Kidney epithelial cell (primary cell): Measurements from ENCODE around the gene ARHGAP12. TPM values are rescaled to one million over a fixed set of nuclear protein-coding genes. Genes with fewer than 3 reads are reported as not detected.

Experiments
- DNase-seq: peaks from one replicate; pipeline ENCODE4 v3.0.0-alpha.2; 2010; ENCODE audit warnings: low read depth
- H3K27me3 ChIP-seq: 2 replicates; pipeline ENCODE4 v1.6.0; 2011; ENCODE audit warnings: low read length; ENCODE audit not compliant: control insufficient read depth, insufficient read depth
- H3K36me3 ChIP-seq: 2 replicates; pipeline ENCODE4 v1.5.1; 2011; ENCODE audit warnings: low read length; ENCODE audit not compliant: control insufficient read depth, insufficient read depth
- H3K4me3 ChIP-seq: 2 replicates; pipeline ENCODE4 v1.5.1; 2011; ENCODE audit warnings: low read depth, mild to moderate bottlenecking, control low read depth, low read length
- CTCF ChIP-seq: IDR thresholded peaks from 2 replicates; pipeline ENCODE4 v1.5.1; 2011; ENCODE audit warnings: mild to moderate bottlenecking, moderate library complexity, low read length, control low read depth, inconsistent platforms; ENCODE audit not compliant: insufficient read depth, poor library complexity, severe bottlenecking
- total RNA-seq: library from RNA; depleted of rRNA; stranded (reverse); fragments of >200 nt; gene quantifications from 2 replicates; pipeline ENCODE4 v1.2.3, GENCODE V29; 2015

The ARHGAP12 gene
- total RNA-seq, 1 donor from 2014 or later, result 38.7 TPM

GRCh38 chr10:31944071-31944433 is 15.4 kb upstream of the ARHGAP12 start:
- Histone ChIP-seq H3K27me3 (no peaks in the 10 kb centered on the region), H3K4me3 (no peak overlapping the region), H3K36me3 (no peaks in the 10 kb centered on the region)
- no peak for TF ChIP-seq CTCF
- no peak for DNase-seq

- no peak for DNase-seq
- no peak overlapping the region for H3K4me3 ChIP-seq
- H3K27me3 ChIP-seq, result no peaks in the 10 kb centered on the region
- no peak for TF ChIP-seq CTCF
- no peaks in the 10 kb centered on the region for H3K36me3 ChIP-seq
These were observed 14.3 kb upstream of the ARHGAP12 start for GRCh38 chr10:31942892-31943291.

- no peaks in the 10 kb centered on the region for H3K27me3 ChIP-seq
- DNase-seq, result no peak
- no peaks in the 10 kb centered on the region for H3K36me3 ChIP-seq
- no peak for TF ChIP-seq CTCF
- H3K4me3 ChIP-seq, result no peak overlapping the region
These were observed 13.8 kb upstream of the ARHGAP12 start for GRCh38 chr10:31942435-31942834.

GRCh38 chr10:31940839-31941653 is 12.4 kb upstream of the ARHGAP12 start:
- Histone ChIP-seq H3K4me3 (no peak overlapping the region), H3K36me3 (no peaks in the 10 kb centered on the region), H3K27me3 (no peaks in the 10 kb centered on the region)
- DNase-seq, result peak; percentile 92
- TF ChIP-seq CTCF, result no peak

- TF ChIP-seq CTCF, result no peak
- Histone ChIP-seq H3K36me3 (no peaks in the 10 kb centered on the region), H3K27me3 (no peaks in the 10 kb centered on the region), H3K4me3 (no peak overlapping the region)
- DNase-seq, result no peak
These were observed 11.4 kb upstream of the ARHGAP12 start for GRCh38 chr10:31939797-31940708.
